ENCODE data around the gene UBE2Q2.
"Not testable (repeated sequence)": the region's sequence is repeated elsewhere in the genome, so short reads cannot be mapped to it uniquely, and the experiment has no call there.

The UBE2Q2 gene

GRCh38 chr15:75842722-75843677, at the start of gene UBE2Q2:
UBE2Q2 (plus strand) TSS chr15:75843447; CDS start chr15:75843667, 220 bp downstream.
- peak; percentile 89 for DNase-seq (ENCODE audit: low spot score)

- no peak for DNase-seq (ENCODE audit: low spot score)
Measured at GRCh38 chr15:75796321-75796720, 46.9 kb upstream of the UBE2Q2 start.

GRCh38 chr15:75797146-75797545, 46.1 kb upstream of the UBE2Q2 start:
- DNase-seq (ENCODE audit: low spot score), result not testable (repeated sequence)

DNA sequence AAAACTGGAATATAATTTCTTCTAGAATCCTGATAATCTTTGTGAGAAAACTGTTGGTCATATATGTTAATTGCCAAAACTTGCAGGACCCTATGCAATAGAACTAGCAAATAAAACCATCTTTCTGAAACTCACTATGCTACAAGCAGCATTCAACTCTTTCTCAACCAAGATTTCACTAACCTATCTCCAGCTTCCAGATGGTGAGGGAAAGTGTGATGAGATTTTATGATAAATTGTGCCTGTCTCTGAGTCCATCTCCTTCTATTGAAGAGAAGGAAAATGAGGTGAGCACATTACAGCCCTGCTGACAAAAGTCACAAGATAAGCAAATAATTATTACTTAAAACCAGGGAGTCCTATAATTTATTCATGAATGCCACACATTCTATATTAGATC, 44.1 kb upstream of the UBE2Q2 start:
- no peak for DNase-seq (ENCODE audit: low spot score)

GRCh38 chr15:75800409-75800808, 42.8 kb upstream of the UBE2Q2 start:
- not testable (repeated sequence) for DNase-seq (ENCODE audit: low spot score)

DNA sequence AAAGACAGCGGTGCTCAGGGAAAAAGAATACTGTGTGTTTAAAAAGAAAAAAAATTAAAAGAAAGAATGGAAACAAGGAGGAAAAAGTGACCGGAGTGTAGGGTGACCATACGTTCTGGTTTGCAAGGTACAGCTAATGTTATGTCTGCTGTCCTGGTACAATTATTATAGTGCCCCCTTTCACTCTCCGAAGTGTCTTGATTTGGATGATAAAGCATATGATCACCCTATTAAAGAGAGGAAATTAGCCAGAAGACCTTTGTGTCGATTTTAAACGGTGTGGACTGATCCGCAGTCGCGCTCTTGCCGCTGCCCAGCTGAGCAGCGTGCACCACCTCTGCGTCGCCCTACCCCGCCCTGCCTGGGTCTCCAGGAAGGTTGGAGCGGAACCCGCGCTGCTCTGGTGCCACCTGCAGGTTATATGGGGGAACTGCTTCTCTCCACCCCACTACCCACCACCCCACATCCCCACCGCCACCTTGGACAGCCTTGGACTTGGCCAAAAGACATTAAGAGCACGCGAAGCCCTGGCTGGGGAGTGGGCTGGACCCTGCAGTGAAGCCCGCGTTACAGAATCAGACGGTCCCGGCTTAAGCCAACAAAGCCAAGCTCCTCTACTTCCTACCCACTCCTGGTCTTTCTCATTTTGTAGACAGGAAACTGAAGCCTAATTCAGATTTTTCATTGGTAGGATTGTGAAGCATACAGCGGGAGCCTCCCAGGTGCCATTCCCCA, 41.2 kb upstream of the UBE2Q2 start:
- DNase-seq (ENCODE audit: low spot score), result peak; percentile 87

DNA sequence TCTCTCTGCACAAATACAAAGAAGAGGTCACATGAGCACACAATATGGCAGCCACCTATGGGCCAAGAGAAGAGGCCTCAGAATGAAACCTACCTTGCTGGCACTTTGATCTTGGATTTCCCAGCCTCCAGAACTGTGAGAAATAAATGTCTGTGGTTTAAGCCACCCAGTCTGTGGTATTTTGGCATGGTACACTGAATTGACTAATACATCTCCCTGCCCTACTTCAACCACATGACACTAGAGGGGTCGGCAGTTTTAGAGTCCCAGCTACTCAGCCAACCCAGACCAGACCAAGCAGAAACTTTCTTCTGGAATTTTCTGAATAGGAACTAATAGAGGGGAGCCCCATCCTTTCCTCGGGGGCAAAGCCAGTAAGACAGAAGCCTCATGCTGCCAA, 35.8 kb upstream of the UBE2Q2 start:
- not testable (repeated sequence) for DNase-seq (ENCODE audit: low spot score)

- DNase-seq (ENCODE audit: low spot score), result not testable (repeated sequence)
Measured at GRCh38 chr15:75808009-75808408, 35.2 kb upstream of the UBE2Q2 start.

GRCh38 chr15:75808563-75808962, 34.7 kb upstream of the UBE2Q2 start:
- no peak for DNase-seq (ENCODE audit: low spot score)

DNA sequence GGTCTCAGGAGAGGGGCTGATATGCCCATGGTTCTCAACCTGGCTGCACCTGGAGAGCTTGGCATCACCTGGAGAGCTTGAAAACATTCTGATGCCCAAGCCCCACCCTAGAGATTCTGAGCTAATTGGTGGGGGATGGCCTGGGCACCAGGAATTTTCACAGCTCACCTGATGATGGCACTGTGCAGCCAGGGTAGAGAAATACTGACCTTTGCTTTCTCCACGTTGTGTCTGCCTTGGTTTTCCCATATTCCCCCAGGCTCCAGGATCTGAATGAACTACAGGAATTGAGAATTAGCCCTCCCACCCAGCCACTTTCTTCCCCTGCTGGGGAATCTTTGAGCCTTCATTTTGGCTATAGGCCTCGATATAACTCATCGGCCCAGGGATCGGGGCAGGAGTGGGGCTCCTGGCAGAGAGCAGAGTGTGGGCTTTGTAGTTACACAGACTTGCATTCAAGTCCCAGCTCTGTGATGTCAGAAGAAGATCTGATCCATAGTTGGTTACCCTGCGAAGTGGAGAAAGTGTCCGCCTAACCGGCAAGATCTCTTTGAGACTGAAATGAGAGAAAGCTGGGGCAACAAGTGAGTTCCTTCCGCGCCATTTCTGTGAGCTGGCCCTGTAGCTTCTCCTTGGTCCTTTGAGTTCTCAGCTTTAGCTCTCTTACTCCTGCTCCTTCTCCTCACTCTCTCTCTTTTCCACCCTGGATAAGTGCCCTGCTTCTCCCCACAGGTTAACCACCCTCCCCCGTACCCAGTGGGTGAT, 33.1 kb upstream of the UBE2Q2 start:
- DNase-seq (ENCODE audit: low spot score), result no peak

GRCh38 chr15:75810874-75811498, 32.3 kb upstream of the UBE2Q2 start:
- DNase-seq (ENCODE audit: low spot score), result no peak

DNA sequence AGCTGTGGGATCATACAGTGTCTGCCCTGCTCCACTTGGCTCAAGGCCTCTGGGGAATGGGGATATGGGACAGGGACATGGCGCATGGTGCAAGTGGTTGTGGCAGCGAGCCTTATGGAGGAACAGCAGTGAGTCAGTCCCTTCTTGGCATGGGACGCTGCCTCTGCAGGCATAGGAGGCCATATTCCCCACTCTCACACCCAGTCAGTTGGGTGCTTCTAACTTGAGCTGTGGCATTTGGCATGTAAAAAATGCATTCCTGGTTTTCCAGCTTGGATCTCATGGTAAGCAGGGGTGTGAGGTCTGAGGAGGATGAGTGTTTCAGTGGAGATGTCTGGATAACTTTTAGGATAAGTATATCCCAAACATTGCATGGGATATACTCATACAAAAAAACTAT, 31.6 kb upstream of the UBE2Q2 start:
- DNase-seq (ENCODE audit: low spot score), result no peak

- no peak for DNase-seq (ENCODE audit: low spot score)
Measured at GRCh38 chr15:75814794-75815193, 28.5 kb upstream of the UBE2Q2 start.

- no peak for DNase-seq (ENCODE audit: low spot score)
Measured at GRCh38 chr15:75815811-75816719, 27.2 kb upstream of the UBE2Q2 start.

DNA sequence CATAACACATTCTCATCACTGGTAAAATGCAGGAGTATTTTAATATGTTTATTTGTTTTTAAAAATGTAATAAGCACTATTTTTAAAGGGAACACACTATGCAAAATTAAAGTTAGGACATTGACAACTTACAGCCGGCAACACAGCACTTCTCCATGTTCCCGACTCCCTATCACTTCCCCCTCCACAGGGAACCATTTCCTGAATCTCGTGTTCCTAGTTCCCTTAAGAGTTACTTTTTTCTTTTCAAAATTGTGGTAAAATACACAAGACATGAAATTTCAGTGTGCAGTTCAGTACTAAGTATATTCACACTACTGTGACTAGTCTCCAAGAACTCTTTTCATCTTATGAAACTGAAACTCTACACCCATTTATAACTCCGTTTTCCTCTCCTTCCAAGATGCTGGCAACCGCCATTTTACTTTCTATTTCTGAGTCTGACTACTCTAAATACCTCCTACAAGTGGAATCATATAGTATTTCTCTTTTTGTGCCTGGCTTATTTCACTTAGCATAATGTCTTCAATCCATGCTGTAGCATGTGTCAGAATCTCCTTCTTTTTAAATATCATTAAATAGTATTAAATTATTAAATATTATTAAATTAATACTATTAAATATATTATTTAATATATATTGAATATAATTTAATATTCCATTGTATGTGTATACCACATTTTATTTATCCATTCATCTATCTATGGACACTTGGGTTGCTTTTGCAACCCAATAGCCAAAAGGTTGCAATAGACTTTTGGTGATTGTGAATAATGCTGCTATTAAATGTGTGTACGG, 25.9 kb upstream of the UBE2Q2 start:
- no peak for DNase-seq (ENCODE audit: low spot score)

DNA sequence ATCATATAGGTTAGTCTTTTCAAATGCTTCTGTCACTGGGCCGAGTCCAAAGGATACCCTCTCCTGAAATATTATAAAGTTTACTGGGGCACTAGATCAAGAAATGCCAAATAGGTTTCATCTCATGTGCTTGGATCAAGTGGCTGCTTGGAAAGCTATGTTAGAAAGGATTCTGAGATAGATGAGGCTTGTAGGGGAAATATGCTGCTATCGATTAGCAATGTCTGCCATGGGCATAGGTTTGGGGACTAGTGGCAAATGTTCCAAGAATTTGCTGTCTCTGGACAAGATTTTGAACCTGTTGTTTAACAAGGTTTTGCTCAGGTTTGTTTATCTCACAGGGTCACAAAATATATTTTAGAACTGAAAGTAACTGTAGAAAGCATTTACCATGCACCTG, 23.0 kb upstream of the UBE2Q2 start:
- DNase-seq (ENCODE audit: low spot score), result no peak

GRCh38 chr15:75821786-75822345, 21.4 kb upstream of the UBE2Q2 start:
- no peak for DNase-seq (ENCODE audit: low spot score)

DNA sequence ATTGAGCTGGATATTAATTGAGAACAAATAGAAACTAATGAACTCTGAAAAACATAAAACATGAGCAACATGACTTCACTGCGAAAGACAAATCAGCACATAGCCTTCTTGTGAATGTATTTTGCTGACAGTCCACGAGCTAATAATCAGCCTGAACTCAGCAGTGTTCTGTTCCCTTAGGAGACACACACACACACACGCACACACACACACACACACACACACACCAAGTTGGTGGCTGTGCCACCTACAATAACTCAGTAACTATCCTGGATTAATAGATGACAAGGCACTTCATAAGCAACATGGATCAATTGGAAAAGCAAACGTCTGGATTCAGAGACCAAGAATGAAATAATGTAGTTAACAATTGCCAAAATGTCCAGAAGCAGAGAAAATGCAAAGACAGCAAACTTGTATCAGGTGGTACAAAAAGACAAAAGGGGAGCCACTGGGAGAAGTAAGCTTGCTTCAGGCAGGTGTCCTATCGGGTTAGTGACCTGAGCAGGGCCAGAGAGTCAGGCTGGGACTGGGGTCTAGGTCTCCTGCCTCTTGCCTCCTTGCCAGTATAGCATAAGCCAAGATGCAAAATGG, 20.5 kb upstream of the UBE2Q2 start:
- no peak for DNase-seq (ENCODE audit: low spot score)

Data from left forelimb (tissue), 1 donor.